Measurements from ENCODE around the gene IL5.
"Not testable (repeated sequence)": the region's sequence is repeated elsewhere in the genome, so short reads cannot be mapped to it uniquely, and the experiment has no call there.

The IL5 gene

DNA sequence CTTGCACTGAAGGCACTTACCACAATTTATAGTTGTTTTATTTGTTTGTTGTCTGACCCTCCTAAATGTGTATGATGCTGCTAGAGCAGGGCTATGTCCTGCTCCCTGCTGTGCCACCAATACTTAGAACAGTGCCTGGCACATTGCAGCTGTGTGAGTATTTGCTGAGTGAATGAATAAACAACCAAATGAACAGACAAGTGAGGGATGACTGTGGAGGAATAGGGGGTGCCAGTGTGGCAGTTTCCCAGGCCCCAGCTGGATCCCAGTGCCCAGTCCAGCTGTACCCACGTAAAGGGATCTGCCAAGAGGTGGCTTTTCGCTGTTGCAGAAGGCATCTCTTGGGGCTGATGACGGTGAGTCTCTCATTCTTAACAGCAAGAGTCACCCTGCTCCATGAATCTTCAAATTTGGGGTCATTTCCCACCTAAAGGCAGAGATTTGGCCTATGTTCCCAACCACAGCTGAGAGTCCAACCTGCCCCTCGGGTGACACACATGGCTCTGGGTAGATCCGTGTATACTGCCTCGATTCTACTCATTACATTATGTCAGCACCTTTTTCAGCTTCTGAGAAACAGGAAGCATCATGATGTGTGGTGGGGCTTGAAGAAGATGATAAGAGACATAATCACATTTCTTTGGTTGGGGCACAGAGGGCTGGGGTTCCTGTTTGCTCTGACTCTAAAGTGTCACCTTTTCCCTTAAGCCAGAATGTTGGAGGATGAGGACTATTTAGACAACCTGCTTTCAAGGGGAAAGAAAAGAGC lies 14.3 kb downstream of the IL5 start:
- DNase-seq (ENCODE audit: low read depth), result no peak

GRCh38 chr5:132528021-132528420 lies 15.3 kb downstream of the IL5 start:
- no peak for DNase-seq (ENCODE audit: low read depth)

- DNase-seq (ENCODE audit: low read depth), result no peak
Measured at GRCh38 chr5:132526974-132527564, 16.3 kb downstream of the IL5 start.

DNA sequence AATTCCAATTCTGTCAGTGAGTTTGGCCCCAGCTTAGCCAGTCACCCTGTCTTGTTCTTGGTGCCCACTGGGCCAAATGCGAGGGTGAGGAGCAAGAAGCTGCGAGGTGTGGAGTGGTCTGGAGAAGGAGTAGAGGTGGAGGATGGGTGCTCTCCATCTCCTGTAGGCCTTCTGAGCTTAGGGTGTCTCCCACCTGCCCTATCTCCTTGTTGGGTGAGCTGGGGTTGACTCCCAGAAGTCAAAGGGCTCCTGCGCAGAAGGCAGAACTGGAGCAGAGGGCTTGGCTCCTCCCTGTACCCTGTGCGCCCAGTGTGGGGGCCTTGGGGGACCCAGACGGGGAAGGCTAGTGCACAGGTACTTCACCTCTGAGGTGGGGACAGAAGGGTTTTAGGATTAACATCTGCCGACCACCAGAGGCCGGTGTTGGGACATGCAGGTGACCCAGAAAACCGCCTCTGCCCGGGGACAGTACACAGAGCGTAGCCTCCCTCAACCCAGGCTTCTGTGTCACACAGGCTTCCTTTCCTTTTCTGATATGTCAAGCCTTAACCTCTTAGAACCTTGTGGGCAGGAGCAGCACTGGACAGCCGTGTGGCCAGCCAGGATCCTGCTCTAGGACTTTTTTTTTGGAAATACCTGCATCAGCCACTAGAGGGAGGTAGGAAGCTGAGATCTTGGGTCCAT lies 16.9 kb downstream of the IL5 start:
- peak; percentile 5 for DNase-seq (ENCODE audit: low read depth)

GRCh38 chr5:132525299-132525724 lies 18.0 kb downstream of the IL5 start:
- DNase-seq (ENCODE audit: low read depth), result no peak

GRCh38 chr5:132524877-132525276 lies 18.4 kb downstream of the IL5 start:
- DNase-seq (ENCODE audit: low read depth), result not testable (repeated sequence)

- not testable (repeated sequence) for DNase-seq (ENCODE audit: low read depth)
Measured at GRCh38 chr5:132522067-132522466, 21.3 kb downstream of the IL5 start.

GRCh38 chr5:132513618-132514336 lies 29.5 kb downstream of the IL5 start:
- DNase-seq (ENCODE audit: low read depth), result not testable (repeated sequence)

- no peak for DNase-seq (ENCODE audit: low read depth)
Measured at GRCh38 chr5:132510076-132510475, 33.2 kb downstream of the IL5 start.

DNA sequence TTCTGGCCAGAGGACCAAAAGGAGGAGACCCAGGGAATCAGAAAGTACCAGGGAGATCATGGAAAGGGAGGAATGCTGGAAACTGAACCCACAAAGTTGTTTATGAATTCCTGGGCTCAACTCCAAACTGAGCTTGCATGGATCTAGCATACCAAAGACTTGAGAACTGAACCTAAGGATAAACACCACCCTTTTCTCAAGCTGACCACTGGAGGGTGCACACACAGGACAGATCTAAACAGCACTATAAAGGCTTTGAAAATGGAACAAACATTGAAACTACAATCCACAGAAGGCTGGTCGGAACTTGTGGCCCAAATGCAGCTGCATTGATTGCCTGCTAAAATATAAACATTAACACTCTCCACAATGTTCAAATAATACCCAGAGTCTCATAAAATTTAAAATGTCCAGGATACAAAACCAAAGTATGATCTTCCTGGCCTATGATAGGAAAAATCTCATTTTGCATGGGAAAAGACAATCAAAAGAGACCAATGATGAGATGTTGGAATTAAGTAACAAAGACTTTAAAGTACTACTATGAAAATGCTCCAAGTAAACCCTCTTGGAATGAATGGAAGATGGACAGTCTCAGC lies 37.1 kb downstream of the IL5 start:
- DNase-seq (ENCODE audit: low read depth), result no peak

DNA sequence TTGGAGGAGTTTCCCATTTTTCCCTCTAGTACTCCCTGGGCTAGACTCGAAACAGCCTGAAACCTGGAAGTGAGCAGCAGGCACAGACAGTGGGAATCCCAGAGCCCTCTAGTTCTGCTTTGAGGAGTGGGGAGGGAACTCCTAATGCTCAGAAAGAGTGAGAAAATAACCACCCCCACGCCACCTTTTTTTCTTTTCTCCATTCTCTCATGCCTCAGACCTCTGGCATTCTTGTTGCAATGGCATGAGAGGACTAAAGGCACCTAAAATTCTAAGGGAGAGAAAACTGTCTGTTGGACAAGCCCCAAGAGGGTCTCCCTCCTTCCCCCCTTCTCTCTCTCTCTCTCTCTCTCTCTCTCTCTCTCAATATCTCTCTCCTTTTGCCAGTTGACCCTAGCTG lies 37.7 kb downstream of the IL5 start:
- no peak for DNase-seq (ENCODE audit: low read depth)

GRCh38 chr5:132504746-132505145 lies 38.6 kb downstream of the IL5 start:
- no peak for DNase-seq (ENCODE audit: low read depth)

- DNase-seq (ENCODE audit: low read depth), result no peak
Measured at GRCh38 chr5:132503244-132503643, 40.1 kb downstream of the IL5 start.

GRCh38 chr5:132501961-132502931 lies 41.1 kb downstream of the IL5 start:
- DNase-seq (ENCODE audit: low read depth), result no peak

DNA sequence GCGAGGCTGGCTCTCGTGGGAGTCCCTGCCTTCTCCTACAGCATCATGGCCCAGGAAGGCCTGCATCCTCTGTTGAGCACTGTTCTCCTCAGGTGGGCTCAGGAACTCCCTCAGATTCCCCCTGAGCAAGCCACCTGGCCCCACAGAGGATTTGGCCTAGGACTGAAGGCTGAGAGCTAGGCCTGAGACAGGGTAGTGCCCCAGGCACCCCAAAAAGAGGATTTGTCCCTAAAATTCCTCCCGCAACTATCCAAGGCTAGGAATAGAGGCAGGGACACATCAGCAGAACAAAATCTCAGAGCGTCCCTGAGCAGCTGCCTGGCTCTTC lies 41.7 kb downstream of the IL5 start:
- no peak for DNase-seq (ENCODE audit: low read depth)

DNA sequence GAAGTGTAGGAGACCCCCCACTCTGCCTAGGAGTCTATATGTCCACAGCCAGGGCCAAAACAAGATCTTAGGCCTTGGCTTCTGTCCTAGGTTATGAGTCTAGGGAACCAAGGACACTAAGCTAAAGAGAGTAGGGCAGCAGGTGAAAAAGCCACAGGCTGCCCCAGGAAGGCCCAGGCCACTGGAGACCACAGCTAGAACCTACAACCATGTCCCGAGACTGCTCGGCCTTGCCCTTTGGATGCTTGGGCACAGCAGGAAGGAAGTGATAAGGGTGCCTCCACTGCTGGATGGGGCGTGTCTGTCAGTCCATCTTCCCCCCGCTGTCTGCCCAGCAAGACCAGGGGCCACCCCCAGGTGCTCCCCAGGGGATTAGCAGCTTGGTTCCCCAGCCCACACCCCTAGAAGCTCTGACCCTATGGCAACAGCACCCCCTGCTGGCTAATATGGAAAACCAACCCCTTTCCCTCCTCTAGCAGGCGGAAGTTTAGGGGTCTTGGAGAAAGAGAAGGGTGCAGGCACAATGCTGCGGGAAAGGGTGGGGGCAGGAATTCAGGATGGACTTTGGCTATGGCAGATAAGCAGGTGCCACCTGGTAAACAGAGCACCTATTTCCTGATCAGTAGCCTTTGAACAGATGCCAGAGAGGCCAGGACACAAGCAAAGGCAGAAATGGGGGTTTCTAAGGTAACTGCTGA lies 42.2 kb downstream of the IL5 start:
- no peak for DNase-seq (ENCODE audit: low read depth)

DNA sequence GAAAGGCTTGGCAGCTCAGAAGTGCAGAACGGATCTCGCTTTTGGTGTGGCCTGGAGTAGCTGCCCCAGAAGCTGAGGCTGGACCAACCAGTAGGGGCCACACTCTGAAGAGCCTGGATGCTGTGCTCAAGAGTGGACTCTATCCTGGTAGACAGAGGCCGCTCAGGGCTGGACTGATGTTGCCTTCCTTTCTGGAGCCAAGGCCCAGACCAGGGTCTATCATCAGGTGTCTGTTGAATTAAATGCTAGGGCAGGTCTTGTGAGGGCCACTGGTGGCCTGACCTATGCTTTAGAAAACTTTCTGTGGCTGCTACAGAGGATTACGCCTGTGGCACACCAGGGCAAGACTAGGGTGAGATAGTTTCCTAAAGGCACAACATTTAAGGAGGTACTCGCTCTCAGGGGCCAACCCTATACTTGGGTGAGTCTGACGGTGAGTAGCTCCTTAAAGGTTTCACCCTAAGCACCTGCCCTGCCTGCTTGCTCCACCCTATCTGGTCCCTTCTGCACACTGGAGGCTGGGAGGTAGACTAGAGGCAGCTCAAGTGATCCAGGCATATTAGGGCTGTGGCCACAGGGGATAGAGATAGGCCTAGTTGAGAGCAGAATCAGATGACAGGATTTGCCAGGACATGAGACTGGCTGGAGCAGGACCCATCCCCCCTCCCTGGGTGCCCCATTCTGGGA lies 42.9 kb downstream of the IL5 start:
- no peak for DNase-seq (ENCODE audit: low read depth)

GRCh38 chr5:132499440-132500243 lies 43.7 kb downstream of the IL5 start:
- no peak for DNase-seq (ENCODE audit: low read depth)

GRCh38 chr5:132498686-132499271 lies 44.5 kb downstream of the IL5 start:
- DNase-seq (ENCODE audit: low read depth), result no peak
